ENCODE measurements around the gene CAMK1D.
"Not testable (repeated sequence)": the region's sequence is repeated elsewhere in the genome, so short reads cannot be mapped to it uniquely, and the experiment has no call there.

Gene CAMK1D

GRCh38 chr10:12725580-12725888 lies 376.2 kb downstream of the CAMK1D start:
- not testable (repeated sequence) for DNase-seq (ENCODE audit: low spot score)

DNA sequence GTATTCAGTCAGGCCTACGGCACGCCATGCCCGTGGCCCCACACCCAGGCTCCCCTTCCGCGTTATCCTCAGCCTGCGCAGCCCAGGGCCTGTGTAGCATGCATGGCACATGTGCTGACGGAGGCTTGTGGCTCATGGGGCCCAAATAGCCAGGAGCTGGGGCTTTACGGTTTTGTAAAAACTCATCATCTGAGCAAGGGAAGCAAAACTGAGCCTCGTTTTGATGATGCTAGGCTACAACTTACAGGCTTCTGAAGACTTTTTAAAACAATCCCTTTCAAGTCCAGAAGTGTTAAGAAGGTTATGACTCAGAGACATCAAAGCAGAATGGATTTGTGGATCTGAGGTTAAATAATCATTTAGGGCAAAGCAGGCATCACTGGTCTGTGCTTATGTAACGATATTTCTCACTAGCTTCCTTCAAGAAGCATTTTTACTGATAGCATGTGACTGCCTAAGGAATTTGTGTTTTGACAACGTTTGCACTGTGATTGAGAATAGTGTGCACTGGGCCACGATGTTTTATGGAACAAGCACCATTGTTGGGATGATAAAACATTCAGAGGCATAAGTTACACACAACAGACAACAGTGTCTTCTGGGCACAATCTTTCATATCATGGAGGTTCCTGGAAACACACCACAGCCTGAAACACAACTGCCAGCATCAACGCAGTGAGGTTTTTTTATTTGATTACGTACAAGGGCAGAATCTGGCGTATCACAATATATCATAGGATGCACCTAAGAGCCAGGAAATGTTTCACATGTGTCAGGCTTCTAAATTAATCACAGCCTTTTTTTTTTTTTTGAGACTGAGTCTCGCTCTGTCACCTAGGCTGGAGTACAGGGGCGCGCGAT lies 377.9 kb downstream of the CAMK1D start:
- no peak for DNase-seq (ENCODE audit: low spot score)

DNA sequence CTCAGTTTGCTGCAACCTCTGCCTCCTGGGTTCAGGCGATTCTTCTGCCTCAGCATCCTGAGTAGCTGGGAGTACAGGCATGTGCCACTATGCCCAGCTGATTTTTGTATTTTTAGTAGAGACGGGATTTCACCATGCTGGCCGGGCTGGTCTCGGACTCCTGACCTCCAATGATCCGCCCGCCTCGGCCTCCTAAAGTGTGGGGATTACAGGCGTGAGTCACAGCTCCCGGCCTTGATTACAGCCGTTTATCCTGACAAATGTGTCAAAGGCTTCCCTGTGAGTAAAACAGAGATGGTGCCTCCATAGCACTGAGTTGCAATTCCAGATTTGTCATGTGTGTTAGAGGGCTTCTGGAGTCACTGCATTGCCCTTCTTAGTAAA lies 378.5 kb downstream of the CAMK1D start:
- no peak for DNase-seq (ENCODE audit: low spot score)

GRCh38 chr10:12728494-12728893 lies 379.1 kb downstream of the CAMK1D start:
- no peak for DNase-seq (ENCODE audit: low spot score)

GRCh38 chr10:12729885-12730284 lies 380.5 kb downstream of the CAMK1D start:
- DNase-seq (ENCODE audit: low spot score) = no peak

DNA sequence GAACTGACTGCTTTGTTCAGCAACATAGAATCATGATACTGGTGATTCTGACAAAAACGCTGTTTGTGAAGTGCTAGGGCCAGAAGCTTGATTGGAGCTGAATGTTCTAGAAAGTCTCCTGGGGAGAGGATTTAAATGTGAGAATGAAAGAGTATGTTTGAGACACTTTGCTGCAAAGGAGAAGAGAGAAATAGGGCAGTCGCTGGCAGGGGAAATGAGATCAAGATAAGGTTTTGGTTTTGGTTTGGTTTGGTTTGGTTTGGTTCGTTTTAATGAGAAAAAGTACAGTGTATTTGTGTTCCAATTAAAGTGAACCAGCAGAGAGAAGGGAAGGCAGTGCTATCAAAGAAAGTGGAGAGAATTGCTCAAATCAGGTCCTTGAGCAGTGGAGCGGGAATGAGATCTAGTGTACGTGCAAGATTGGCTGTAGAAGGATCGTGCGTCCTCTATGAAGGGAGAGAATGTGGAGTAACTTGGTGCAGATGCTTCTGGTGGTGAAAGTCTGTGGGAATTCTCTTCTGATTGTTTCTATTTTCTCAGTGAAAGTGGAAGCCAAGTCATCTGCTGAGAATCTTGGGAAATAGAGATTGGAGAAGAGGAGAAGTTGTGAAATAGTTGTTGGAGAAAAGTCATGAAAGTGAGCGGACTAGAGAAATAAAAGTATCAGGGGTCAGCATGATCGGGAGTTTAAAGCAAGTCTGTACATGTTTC lies 381.6 kb downstream of the CAMK1D start:
- no peak for DNase-seq (ENCODE audit: low spot score)

DNA sequence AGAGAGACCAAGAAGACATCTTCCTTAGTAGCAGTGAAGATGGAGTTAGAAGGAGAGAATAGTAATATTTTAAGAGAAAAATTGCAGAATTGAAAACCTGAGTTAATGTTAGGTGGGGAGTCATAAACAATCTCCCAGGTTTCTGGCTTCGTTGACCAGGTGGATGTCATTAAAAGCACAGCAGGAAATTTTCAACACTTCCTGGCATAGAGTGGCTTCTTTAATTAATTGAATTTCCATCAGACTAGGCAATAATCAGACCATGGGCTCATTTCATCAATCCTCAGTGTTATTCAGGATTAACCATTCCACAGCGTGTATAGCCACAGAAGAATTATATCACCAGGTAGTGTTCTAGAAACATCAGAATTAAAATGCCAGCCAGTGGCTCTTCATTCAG lies 383.9 kb downstream of the CAMK1D start:
- no peak for DNase-seq (ENCODE audit: low spot score)

DNA sequence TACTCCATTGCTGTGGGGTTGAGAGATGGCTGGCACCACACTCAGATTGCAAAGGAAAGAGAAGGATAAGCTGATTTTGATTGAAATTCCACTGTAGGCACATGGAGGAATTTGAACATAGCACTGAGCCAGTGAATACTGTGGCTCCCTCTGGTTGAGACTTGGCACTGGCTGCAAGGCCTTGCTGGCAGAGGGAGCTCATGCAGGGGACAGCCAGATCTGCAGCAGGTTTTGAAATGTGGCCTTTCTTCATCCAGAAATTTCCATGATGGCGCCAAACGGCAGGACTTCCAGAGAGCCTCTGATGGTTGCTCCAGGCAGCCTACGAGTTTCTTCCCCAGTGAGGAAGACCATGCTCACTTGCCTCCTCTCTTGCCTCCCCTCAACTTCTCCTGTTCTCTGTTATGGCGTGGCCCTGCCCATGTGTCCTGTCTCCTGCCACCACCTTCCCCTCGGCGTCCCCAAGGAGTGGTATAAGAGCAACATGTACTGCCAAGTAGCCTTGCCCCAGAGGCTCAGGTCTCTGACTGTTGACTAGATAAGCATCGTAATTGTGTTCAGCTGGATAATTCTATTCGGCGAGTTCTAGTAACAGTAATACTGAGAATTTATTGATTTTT lies 386.6 kb downstream of the CAMK1D start:
- DNase-seq (ENCODE audit: low spot score) = no peak

DNA sequence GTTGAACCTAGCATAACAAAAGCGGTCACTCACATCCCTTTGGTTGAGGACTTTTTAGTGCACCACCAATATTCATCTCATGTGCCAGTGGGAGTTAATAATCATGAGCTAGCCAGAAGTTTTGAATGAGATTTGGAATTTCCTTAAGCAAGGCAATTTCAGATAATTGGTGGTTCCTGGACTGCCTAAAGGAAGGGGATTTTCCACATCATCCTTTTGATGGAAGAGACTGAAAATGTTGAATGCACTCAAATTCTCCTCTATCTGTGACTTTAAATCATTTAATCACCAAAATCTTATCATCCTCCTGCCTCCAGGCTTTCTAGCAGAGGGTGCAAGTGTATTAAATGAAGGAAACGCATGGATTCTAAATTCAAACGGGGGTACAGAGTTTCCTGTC lies 391.5 kb downstream of the CAMK1D start:
- DNase-seq (ENCODE audit: low spot score) = no peak

- DNase-seq (ENCODE audit: low spot score) = no peak
These were observed 392.0 kb downstream of the CAMK1D start for GRCh38 chr10:12741360-12741804.

DNA sequence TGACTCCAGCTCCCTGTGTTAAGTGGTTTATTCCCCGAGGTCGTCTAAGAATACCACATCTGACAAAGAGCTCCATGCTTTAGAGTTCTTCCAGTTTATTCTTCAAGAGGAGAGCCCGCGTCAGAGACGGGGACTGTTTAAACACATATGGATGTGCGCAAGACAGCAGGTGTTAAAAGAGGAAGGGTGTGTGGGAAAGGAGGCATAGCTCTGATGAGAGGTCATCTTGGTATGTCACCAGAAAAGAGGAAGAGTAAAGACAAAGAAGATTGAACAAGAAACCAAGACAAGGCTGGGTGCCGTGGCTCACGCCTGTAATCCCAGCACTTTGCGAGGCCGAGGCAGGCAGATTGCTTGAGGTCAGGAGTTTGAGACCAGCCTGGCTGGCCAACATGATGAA lies 393.4 kb downstream of the CAMK1D start:
- DNase-seq (ENCODE audit: low spot score) = no peak

- DNase-seq (ENCODE audit: low spot score) = not testable (repeated sequence)
These were observed 394.1 kb downstream of the CAMK1D start for GRCh38 chr10:12743466-12743865.

DNA sequence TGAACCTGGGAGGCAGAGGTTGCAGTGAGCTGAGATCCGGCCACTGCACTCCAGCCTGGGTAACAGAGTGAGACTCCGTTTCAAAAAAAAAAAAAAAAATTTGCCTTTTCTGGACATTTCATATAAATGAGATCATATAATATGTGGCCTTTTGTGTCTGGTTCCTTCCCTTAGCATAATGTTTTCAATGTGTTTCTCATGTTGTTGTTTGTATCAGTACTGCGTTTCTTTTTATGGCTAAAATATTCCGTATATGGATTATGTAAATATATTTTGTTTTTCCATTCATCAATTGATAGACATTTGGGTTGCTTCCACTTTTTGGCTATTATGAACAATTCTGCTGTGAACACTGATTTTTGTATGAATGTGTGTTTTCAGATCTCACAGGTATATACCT lies 394.6 kb downstream of the CAMK1D start:
- DNase-seq (ENCODE audit: low spot score) = no peak

DNA sequence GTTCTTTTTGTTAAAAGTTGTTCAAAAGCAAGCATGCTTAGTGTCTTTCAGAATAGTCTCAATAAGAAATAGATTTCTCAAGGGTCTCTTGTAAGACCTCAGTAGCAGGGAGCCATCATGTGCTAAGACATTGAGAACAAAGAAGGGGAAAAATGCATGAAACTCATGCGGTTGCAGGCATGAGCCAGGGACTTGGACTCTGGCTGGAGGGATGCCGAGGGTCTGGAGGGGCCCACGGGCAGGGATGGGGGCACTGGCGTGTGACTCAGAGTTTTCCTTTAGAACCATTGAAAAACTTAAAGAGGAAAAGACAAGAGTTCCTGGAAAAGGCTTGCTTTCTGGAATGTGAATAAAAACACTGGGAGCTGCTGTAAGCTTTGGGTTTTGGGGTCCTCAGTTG lies 398.8 kb downstream of the CAMK1D start:
- no peak for DNase-seq (ENCODE audit: low spot score)

DNA sequence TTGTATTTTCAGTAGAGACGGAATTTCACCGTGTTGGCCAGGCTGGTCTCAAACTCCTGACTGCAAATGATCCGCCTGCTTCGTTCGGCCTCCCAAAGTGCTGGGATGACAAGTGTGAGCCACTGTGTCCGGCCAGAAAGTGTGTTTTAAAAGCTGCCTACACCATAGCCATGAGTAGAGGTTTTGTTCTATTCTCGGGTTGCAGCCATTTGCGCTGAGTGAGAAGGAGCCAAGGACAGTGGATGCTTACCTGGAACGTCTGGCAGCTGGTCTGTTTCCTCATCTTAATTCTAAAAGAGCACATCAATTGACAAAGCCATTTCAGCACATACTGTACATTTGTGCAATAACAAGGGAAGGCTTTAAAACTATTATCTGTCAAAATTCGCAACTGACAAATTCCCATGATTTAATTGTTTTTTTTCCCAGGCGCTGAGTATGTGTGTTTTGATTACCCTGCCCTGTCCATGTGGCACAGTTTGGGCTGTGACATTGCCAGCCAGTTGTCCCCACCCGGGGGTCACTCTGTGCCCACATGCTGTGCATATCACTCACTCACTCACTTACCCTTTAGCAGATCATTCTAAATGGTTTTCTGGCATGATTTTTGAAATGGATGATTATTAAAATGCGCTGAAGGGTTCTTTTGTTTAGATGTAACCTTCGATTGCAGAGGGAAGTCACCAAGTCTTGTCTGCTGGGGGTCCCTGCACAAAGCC lies 400.6 kb downstream of the CAMK1D start:
- no peak for DNase-seq (ENCODE audit: low spot score)

- DNase-seq (ENCODE audit: low spot score) = no peak
These were observed 401.3 kb downstream of the CAMK1D start for GRCh38 chr10:12750526-12751201.

DNA sequence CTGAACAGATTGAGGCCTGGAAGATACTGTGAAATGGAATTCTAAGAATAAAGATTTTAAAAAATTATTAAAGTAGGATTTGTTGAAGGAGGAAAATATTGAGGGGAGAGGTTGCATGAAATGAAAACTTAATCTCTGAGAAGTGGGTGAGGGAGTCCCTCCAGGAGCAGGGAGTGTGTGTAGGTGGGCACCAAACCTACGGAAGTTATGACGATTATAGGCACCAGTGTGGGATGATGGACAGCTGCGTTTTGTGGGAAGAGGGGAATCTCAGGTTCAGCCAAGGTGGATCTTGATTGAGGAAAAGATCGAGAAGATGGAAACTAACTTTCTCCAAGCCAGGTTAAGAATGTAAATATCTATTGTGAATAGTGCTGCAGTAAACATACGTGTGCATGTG lies 405.7 kb downstream of the CAMK1D start:
- no peak for DNase-seq (ENCODE audit: low spot score)

GRCh38 chr10:12757351-12757750 lies 408.0 kb downstream of the CAMK1D start:
- DNase-seq (ENCODE audit: low spot score) = no peak

DNA sequence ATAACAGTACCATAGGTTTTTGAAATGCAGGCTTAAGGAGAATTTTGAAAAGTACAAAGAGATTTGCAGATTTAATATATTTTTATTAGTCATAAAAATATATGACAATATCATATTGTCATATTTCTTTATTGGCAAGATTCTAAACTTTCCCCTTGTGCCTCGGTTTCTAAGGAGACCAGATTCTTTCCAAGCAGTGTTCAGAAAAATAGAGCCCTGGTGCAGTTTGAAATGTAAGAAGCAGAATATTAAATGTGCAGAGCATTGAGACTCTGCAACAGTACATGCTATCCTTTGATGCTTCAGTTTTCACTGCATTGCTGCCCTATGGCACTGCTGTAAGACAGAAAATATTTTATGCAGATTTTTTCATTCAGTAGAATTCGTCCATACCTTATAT lies 408.9 kb downstream of the CAMK1D start:
- no peak for DNase-seq (ENCODE audit: low spot score)

GRCh38 chr10:12766223-12766622 lies 416.9 kb downstream of the CAMK1D start:
- DNase-seq (ENCODE audit: low spot score) = no peak

- no peak for DNase-seq (ENCODE audit: low spot score)
These were observed 419.1 kb downstream of the CAMK1D start for GRCh38 chr10:12768156-12769100.
